Measurements from ENCODE around the gene EPS15. TPM values are rescaled to one million over a fixed set of nuclear protein-coding genes. Genes with fewer than 3 reads are reported as not detected.
"Not testable (repeated sequence)": the region's sequence is repeated elsewhere in the genome, so short reads cannot be mapped to it uniquely, and the experiment has no call there.

Gene EPS15
- total and polyA plus RNA-seq, 2 donors (not counting 1 experiment from before 2014, with no cell fraction given), result 40.3 to 151 TPM

GRCh38 chr1:51454554-51454953 is 64.5 kb downstream of the EPS15 start:
- TF ChIP-seq CTCF (IDR thresholded peaks at IDR 0.05), result no peak
- TF ChIP-seq EZH2 (IDR thresholded peaks at IDR 0.05; ENCODE audit: borderline replicate concordance, insufficient read depth, low read depth, low read length, poor library complexity, severe bottlenecking), result no peak
- H3K4me3 ChIP-seq (ENCODE audit: control extremely low read depth in 1 of 5, extremely low read depth in 1 of 5, insufficient read depth in 1 of 5, low read depth in 2 of 5, low read length in 4 of 5), result no peak overlapping the region
- H3K27ac Mint-ChIP-seq, result no peak overlapping the region

GRCh38 chr1:51453010-51453409 is 66.1 kb downstream of the EPS15 start:
- no peaks in the 10 kb centered on the region for H3K9me3 ChIP-seq (ENCODE audit: control extremely low read depth in 1 of 3, control insufficient read depth in 2 of 3, insufficient read depth in 1 of 3, low read length in 2 of 3)
- no peak overlapping the region for H2AFZ ChIP-seq (ENCODE audit: insufficient read depth, low read depth, low read length, poor library complexity, severe bottlenecking)
- Mint-ChIP-seq H3K4me1 (peaks cover 4% of the 10 kb centered on the region), H3K27ac (no peak overlapping the region), H3K4me3 (no peak overlapping the region), H3K9me3 (ENCODE audit: insufficient read depth) (no peaks in the 10 kb centered on the region), H3K27me3 (no peaks in the 10 kb centered on the region)
- WGBS (ENCODE audit: insufficient coverage), result no CpG with 5 or more reads among the region's 2 CpGs
- intact Hi-C loops (cut with micrococcal nuclease), result no loop called here
- H3K4me1 ChIP-seq (ENCODE audit: control insufficient read depth in 2 of 2, insufficient read depth in 2 of 2, low read length in 2 of 2), result no peaks in the 10 kb centered on the region
- DNase-seq (no peak), ATAC-seq (ENCODE audit: low read depth) (no peak)
- POLR2A ChIA-PET, result no interaction called here
- no peak overlapping the region for H3K4me3 ChIP-seq (ENCODE audit: control extremely low read depth in 1 of 5, extremely low read depth in 1 of 5, insufficient read depth in 1 of 5, low read depth in 2 of 5, low read length in 4 of 5)
- no peaks in the 10 kb centered on the region for H4K20me1 ChIP-seq (ENCODE audit: control insufficient read depth, insufficient read depth, low read length, poor library complexity, severe bottlenecking)
- H3K9ac ChIP-seq (ENCODE audit: low read length), result no peak overlapping the region
- H3K79me2 ChIP-seq (ENCODE audit: control insufficient read depth, insufficient read depth, low read length), result peaks cover 7% of the 10 kb centered on the region
- CTCF ChIA-PET, result interaction anchor here (1.2 kb wide), 1 partner anchor 18 kb away, joined by 3 read pairs; no protein-coding TSS in a partner anchor
- peaks cover 0 to 36% of the 10 kb centered on the region in 2 experiments for H3K36me3 ChIP-seq (replicated peaks in 1 of 2; ENCODE audit: control extremely low read depth in 1 of 2, control insufficient read depth in 1 of 2, extremely low read depth in 1 of 2, insufficient read depth in 2 of 2, low read length in 1 of 2)
- H3K27ac ChIP-seq (ENCODE audit: low read length in 2 of 2), result no peak overlapping the region
- no peaks in the 10 kb centered on the region for H3K27me3 ChIP-seq (replicated peaks in 1 of 4; ENCODE audit: control extremely low read depth in 1 of 4, control insufficient read depth in 3 of 4, insufficient read depth in 4 of 4, low read length in 3 of 4)
- no peak overlapping the region for H3K4me2 ChIP-seq (replicated peaks; ENCODE audit: low read depth, low read length, poor library complexity, severe bottlenecking)
- TF ChIP-seq CTCF (IDR thresholded peaks at IDR 0.05), result no peak
- TF ChIP-seq EZH2 (IDR thresholded peaks at IDR 0.05; ENCODE audit: borderline replicate concordance, insufficient read depth, low read depth, low read length, poor library complexity, severe bottlenecking), result no peak

More at GRCh38 chr1:51454554-51454953, 64.5 kb downstream of the EPS15 start:
- WGBS (ENCODE audit: insufficient coverage), result no CpG with 5 or more reads among the region's 4 CpGs
- DNase-seq, result no peak
- Histone ChIP-seq H3K9me3 (ENCODE audit: control extremely low read depth in 1 of 3, control insufficient read depth in 2 of 3, insufficient read depth in 1 of 3, low read length in 2 of 3) (no peaks in the 10 kb centered on the region), H2AFZ (ENCODE audit: insufficient read depth, low read depth, low read length, poor library complexity, severe bottlenecking) (no peak overlapping the region), H4K20me1 (ENCODE audit: control insufficient read depth, insufficient read depth, low read length, poor library complexity, severe bottlenecking) (no peaks in the 10 kb centered on the region), H3K36me3 (replicated peaks in 1 of 2; ENCODE audit: control extremely low read depth in 1 of 2, control insufficient read depth in 1 of 2, extremely low read depth in 1 of 2, insufficient read depth in 2 of 2, low read length in 1 of 2) (peaks cover 0 to 38% of the 10 kb centered on the region in 2 experiments), H3K4me2 (replicated peaks; ENCODE audit: low read depth, low read length, poor library complexity, severe bottlenecking) (no peak overlapping the region), H3K9ac (ENCODE audit: low read length) (no peak overlapping the region), H3K27me3 (replicated peaks in 1 of 4; ENCODE audit: control extremely low read depth in 1 of 4, control insufficient read depth in 3 of 4, insufficient read depth in 4 of 4, low read length in 3 of 4) (no peaks in the 10 kb centered on the region), H3K27ac (ENCODE audit: low read length in 2 of 2) (no peak overlapping the region), H3K79me2 (ENCODE audit: control insufficient read depth, insufficient read depth, low read length) (peaks cover 7% of the 10 kb centered on the region), H3K4me1 (ENCODE audit: control insufficient read depth in 2 of 2, insufficient read depth in 2 of 2, low read length in 2 of 2) (no peaks in the 10 kb centered on the region)
- H3K27me3 Mint-ChIP-seq, result no peaks in the 10 kb centered on the region
- no peaks in the 10 kb centered on the region for H3K9me3 Mint-ChIP-seq (ENCODE audit: insufficient read depth)
- H3K4me1 Mint-ChIP-seq, result no peaks in the 10 kb centered on the region
- CTCF ChIA-PET, result no interaction called here
- intact Hi-C loops (cut with micrococcal nuclease), result no loop called here
- H3K4me3 Mint-ChIP-seq, result no peak overlapping the region
- ATAC-seq (ENCODE audit: low read depth), result no peak
- POLR2A ChIA-PET, result no interaction called here

GRCh38 chr1:51448844-51449454 is 70.1 kb downstream of the EPS15 start:
- DNase-seq; H3K4me3 Mint-ChIP-seq; H3K79me2 ChIP-seq (ENCODE audit: control insufficient read depth, insufficient read depth, low read length); POLR2A ChIA-PET; H4K20me1 ChIP-seq (ENCODE audit: control insufficient read depth, insufficient read depth, low read length, poor library complexity, severe bottlenecking); H3K9ac ChIP-seq (ENCODE audit: low read length); H3K4me3 ChIP-seq (ENCODE audit: control extremely low read depth in 1 of 5, extremely low read depth in 1 of 5, insufficient read depth in 1 of 5, low read depth in 2 of 5, low read length in 4 of 5); CTCF ChIA-PET; H3K4me1 ChIP-seq (ENCODE audit: control insufficient read depth in 2 of 2, insufficient read depth in 2 of 2, low read length in 2 of 2); H3K9me3 Mint-ChIP-seq (ENCODE audit: insufficient read depth); H3K27me3 Mint-ChIP-seq; H3K4me2 ChIP-seq (replicated peaks; ENCODE audit: low read depth, low read length, poor library complexity, severe bottlenecking); H2AFZ ChIP-seq (ENCODE audit: insufficient read depth, low read depth, low read length, poor library complexity, severe bottlenecking); H3K27me3 ChIP-seq (replicated peaks in 1 of 4; ENCODE audit: control extremely low read depth in 1 of 4, control insufficient read depth in 3 of 4, insufficient read depth in 4 of 4, low read length in 3 of 4); H3K27ac ChIP-seq (ENCODE audit: low read length in 2 of 2); H3K27ac Mint-ChIP-seq; H3K9me3 ChIP-seq (ENCODE audit: control extremely low read depth in 1 of 3, control insufficient read depth in 2 of 3, insufficient read depth in 1 of 3, low read length in 2 of 3); intact Hi-C loops (cut with micrococcal nuclease); ATAC-seq (ENCODE audit: low read depth): not testable (repeated sequence)
- WGBS (ENCODE audit: insufficient coverage), result no CpG with 5 or more reads among the region's 1 CpG
- peaks cover 3 to 52% of the 10 kb centered on the region in 2 experiments for H3K36me3 ChIP-seq (replicated peaks in 1 of 2; ENCODE audit: control extremely low read depth in 1 of 2, control insufficient read depth in 1 of 2, extremely low read depth in 1 of 2, insufficient read depth in 2 of 2, low read length in 1 of 2)
- peaks cover 12% of the 10 kb centered on the region for H3K4me1 Mint-ChIP-seq

Data from B cell (primary cell).